Ammon's horn (tissue), 1 donor: ENCODE data around the gene AURKB.
"Not testable (repeated sequence)": the region's sequence is repeated elsewhere in the genome, so short reads cannot be mapped to it uniquely, and the experiment has no call there.

Experiments used
- DNase-seq: peaks from one replicate; pipeline ENCODE4 v3.0.0-alpha.2; 2016; ENCODE audit warnings: low spot score

AURKB gene

DNA sequence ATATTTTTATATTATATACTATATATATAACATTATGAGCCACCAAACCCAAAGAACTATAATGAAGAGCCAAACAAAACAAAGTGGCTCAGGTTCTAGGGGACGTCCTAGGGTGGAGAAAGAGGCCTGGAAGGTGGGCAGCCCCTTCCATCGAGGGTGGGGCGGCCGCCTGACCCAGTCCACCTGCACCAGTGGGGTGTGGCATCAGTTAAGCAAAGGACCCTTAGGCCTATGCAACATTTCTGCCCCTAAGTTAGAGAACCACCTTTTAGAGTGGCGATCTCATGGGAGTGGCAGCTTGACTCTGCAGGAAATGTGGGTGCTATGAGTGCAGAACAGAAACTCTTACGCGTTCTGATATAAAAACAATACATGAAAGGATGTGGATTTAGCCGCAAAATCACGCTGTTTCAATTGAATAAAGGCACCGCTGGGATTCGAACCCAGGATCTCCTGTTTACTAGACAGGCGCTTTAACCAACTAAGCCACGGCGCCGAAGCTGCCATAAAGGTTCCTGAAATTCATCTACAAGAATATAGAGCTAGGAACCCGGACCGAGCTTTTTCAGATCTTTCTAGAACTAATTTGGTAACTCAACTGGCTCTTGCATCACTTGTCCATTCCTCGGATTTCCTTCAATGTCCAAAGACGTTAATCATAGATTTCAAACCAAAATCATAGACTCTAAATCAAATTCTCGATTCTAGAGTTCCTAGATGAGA, 15.6 kb upstream of the AURKB start:
- DNase-seq, result peak; percentile 52

DNA sequence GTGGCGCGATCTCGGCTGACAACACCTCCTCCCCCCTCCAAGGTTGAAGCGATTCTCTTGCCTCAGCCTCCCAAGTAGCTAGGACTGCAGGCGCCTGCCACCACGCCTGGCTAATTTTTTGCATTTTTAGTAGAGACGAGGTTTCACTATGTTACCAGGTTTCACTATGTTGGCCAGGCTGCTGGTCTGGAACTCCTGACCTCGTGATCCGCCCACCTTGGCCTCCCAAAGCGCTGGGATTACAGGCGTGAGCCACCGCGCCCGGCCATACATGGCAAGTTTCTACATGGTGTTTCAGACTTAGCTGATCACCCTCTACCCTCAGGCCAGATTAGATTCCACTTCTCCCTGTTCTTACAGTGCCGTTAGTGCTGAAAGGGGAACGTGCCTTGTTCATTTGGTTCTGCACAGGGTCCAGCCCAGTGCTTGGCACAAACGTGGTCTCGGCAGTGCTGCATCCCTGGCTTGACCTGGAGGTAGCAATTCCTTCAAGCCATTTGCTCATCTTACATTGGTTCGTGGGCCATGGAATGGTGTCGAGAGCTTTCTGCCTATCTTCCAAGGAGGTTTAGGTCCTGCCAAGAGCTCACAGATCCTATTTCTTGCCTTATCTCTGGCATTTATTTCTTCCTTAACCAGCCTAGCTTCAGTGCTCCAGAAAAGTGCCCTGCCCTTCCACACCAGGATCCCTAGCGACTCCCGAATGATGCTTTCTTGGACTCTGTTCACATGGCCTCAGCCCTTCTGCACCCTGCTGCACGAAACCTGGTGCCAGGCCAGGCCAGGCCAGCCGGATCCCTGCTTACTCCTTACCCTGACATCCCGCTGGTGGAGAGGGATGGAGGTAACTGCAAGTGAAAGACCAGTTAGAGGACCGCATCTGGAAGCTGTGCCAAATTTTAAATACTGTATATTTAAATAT, 14.8 kb upstream of the AURKB start:
- no peak for DNase-seq

DNA sequence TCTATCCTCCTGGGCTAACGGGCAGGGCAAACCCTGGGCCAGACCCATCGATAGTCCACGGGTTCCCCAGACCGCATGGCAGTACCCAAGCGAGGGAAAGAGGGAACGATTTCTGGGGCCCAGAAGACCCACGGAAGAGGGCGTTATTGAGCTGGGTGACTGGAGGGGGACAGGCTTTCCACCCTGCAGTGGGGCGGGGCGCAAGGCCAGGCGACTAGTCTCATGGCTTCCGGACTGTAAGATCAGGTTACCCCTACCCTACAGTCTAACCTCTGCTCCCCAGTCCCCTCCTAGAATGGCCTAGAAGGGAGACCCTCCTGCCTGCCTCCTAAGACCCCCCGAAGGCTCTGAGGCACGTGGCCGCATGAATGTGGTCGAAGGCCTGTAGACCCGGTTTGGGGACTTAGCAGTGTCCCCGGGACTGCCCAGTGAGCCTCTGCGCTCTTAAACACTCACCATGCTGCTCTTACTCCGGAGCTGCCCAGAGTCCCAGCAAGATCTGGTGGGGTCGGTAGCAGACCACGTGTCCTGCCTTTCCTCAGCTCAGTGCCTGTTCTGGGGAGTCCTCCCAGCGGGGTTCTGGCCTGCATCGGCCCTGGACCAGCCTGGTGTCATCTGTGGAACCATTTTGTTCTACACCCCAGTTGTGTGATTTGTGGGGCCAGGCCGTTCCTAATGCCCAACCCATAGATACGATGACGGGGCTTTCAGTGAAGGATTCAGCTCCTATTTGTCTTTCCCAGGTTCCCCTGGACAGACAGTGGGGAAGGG, 13.2 kb upstream of the AURKB start:
- peak; percentile 74 for DNase-seq

GRCh38 chr17:8222630-8223355, 12.4 kb upstream of the AURKB start:
- peak; percentile 94 for DNase-seq

DNA sequence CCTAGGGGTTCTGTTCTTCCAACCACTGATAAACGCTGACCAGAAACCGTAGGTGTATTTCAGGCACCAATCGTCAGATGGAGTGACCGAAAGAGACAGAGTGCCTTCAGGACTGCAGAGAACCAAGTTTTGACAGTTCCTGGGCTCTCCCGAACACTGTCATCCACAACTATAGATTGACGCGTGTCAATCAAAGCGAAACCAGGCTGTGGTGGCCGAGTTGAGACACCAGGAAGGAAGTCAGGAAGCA, 11.9 kb upstream of the AURKB start:
- DNase-seq, result no peak

- peak; percentile 94 for DNase-seq
Observed at GRCh38 chr17:8221663-8222379, 11.4 kb upstream of the AURKB start.

GRCh38 chr17:8220783-8221662, 10.6 kb upstream of the AURKB start:
- peak; percentile 92 for DNase-seq

GRCh38 chr17:8214000-8214399, 3.6 kb upstream of the AURKB start:
- not testable (repeated sequence) for DNase-seq

DNA sequence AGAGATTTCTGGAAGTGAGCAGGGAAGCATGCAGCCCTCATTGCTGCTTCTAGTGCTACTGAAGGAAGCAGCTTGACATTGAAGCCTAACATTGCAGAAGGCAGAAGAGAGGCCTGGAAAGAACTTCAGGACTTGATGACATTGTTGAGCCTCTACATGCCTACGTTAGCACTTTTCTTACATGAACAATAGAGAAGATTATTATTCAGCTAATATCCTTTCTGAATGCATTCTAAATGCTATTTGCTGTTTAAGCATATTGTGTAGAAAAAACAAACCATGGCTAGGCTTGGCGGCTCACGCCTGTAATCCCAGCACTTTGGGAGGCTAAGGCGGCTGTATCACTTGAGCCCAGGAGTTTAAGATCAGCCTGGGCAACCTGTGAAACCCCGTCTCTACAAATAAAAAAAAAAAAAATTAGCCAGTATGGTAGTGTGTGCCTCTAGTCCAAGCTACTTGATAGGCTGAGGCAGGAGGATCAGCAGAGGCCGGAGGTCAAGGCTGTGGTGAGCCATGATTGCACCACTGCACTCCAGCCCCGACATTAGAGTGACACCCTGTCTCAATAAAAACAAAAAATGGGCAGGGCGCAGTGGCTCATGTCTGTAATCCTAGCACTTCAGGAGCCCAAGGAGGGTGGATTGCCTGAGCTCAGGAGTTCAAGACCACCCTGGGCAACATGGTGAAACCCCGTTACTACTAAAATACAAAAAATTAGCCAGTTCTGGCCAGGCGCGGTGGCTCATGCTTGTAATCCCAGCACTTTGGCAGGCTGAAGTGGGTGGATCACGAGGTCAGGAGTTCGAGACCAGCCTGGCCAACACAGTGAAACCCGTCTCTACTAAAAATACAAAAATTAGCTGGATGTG, 2.2 kb upstream of the AURKB start:
- DNase-seq, result no peak

GRCh38 chr17:8210761-8211458, 535 bp upstream of the AURKB start:
- no peak for DNase-seq

GRCh38 chr17:8206536-8206935, 3.8 kb downstream of the AURKB start:
- DNase-seq, result no peak

DNA sequence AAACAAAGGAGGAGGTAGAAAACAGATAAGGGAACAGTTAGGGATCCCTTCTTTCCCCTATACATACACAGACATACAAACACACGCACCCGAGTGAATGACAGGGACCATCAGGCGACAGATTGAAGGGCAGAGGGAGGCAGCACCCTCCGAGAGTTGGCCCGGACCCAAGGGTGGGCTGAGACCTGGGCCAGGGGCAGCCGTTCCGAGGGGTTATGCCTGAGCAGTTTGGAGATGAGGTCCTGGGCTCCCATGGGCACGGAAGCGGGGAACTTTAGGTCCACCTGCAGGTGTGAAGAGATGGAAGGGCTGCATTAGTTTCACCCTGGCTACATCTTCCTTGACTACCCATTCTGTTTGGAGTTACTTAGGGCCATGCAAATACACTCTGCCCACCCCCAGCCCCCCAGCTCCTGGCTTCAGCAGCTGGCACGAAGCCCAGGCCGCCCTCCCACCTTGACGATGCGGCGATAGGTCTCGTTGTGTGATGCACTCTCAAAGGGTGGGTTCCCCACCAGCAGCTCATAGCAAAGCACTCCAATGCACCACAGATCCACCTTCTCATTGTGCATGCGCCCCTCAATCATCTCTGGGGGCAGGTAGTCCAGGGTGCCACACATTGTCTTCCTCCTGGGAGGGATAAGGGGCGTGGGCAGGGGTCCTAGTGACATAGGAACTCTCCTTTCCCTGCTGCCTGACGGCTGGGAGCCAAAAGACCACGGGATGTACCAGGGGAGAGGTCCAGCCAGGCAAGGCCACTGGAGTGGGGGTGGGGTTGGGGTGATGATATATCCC, 5.4 kb downstream of the AURKB start:
- no peak for DNase-seq

DNA sequence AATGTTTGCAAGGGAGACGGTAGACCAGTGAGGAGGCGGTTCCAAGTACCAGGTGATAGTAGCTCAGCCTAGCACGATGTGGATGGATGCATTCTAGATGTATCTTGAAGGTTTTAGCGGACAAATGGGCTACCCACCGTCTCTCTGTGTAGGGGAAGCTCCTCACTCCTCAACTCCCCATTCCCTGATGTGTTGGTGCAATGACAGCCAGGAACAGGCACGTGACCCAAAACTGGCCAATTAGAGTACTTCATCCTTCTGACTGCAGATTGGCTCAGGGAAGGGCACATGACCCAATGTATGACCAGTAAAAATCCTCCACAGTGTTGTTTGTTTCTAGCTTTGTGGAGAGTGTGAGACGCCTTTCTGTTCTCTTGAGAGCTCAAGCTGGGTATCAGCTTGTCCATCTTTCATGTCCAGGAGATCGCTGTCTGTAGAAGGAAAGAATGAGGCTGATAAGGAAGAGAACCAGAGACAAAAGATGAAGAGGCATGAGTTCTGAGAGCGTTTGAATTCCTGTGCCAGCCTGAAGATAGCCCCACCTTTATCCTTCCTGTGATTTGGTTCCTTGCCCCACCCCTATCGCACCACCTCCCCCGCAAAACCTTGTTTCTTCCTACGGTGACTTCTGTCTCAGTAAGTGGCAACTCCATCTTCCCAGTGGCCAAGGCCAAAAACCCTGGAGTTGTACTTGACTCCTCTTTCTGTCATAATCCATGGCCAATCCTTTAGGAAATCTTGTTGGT, 18.1 kb downstream of the AURKB start:
- DNase-seq, result peak; percentile 99

- no peak for DNase-seq
Observed at GRCh38 chr17:8190506-8190905, 19.9 kb downstream of the AURKB start.

GRCh38 chr17:8189711-8190477, 20.5 kb downstream of the AURKB start, which contains the start of gene BORCS6:
TSS of gene BORCS6 (minus strand) at chr17:8190180. CDS start at chr17:8190140, 40 bp downstream.
- DNase-seq, result peak; percentile 100

GRCh38 chr17:8189041-8189710, 21.2 kb downstream of the AURKB start:
- no peak for DNase-seq
